HCT116 (cell line): ENCODE results near the gene PRICKLE2. TPM values are rescaled to one million over a fixed set of nuclear protein-coding genes. Genes with fewer than 3 reads are reported as not detected.

Experiments
- ATAC-seq: fragments of 200-7000 bp; cut with Tn5 transposase; 2 replicates; pipeline ENCODE4 v1.9.1; 2020; ENCODE audit warnings: mild to moderate bottlenecking, moderate library complexity
- BruUV-seq: library from RNA; stranded (reverse); fragments of 400-500 nt; replicated peaks from 2 replicates; lab custom pipeline; 2021; lab: Mats Ljungman, UMichigan
- CTCF ChIA-PET: fragments of 300-600 bp; sonication (Branson Sonifier 250); formaldehyde crosslinking; loops from one replicate; lab custom pipeline; 2021; ENCODE audit warnings: antibody characterized with exemption; lab: Charles Lee
- POLR2A ChIA-PET: fragments of 300-600, 350-600 bp; sonication (Branson Sonifier 250); formaldehyde crosslinking; loops from one replicate; lab custom pipeline; 2021; ENCODE audit warnings: antibody characterized with exemption; lab: Charles Lee
- RAD21 ChIA-PET, 2 experiments: fragments of 300-600 bp; sonication (Branson Sonifier 250); formaldehyde crosslinking; loops; one replicate each; lab custom pipeline; 2023; ENCODE audit warnings: low total read pairs in 2 of 2; ENCODE audit not compliant: uncharacterized antibody in 2 of 2, unreplicated experiment in 2 of 2, low non-redundant PET in 1 of 2; lab: Charles Lee
- DNase-seq: peaks from one replicate; pipeline ENCODE4 v3.0.0-alpha.2; 2010; ENCODE audit warnings: low read depth, low spot score
- H2AFZ ChIP-seq: fragments of 200-600 bp; shearing (Covaris generic), sonication (generic); 2 replicates; pipeline ENCODE4 v1.6.1; 2017; ENCODE audit warnings: low read depth, mixed run types, mixed read lengths, antibody characterized with exemption, low read length; ENCODE audit not compliant: poor library complexity, severe bottlenecking
- H3K27ac ChIP-seq: 2 replicates; pipeline ENCODE4 v1.5.1; 2012; ENCODE audit warnings: low read depth, low read length
- H3K27me3 ChIP-seq: fragments of 200-600 bp; sonication (generic); 2 replicates; pipeline ENCODE4 v1.6.1; 2016; ENCODE audit warnings: mixed run types, low read length, mixed read lengths; ENCODE audit not compliant: insufficient read depth
- H3K36me3 ChIP-seq, 2 experiments: fragments of 200-500 bp in 1 of 2; fragments of 200-600 bp in 1 of 2; sonication (Bioruptor generic) in 1 of 2; sonication (generic) in 1 of 2; 2 replicates each; pipeline versions ENCODE4 v1.5.1 to v1.6.1; 2014 to 2016; ENCODE audit warnings: low read length in 2 of 2, inconsistent platforms in 1 of 2, mixed read lengths in 1 of 2, mixed run types in 1 of 2; ENCODE audit not compliant: insufficient read depth in 2 of 2, control insufficient read depth in 1 of 2
- H3K4me1 ChIP-seq, 2 experiments: fragments of 200-600 bp in 1 of 2; sonication (generic) in 1 of 2; 2 replicates each; pipeline versions ENCODE4 v1.5.1 to v1.6.1; 2012 to 2017; ENCODE audit warnings: low read length in 2 of 2, inconsistent platforms in 1 of 2, mild to moderate bottlenecking in 1 of 2, mixed read lengths in 1 of 2, mixed run types in 1 of 2, moderate library complexity in 1 of 2; ENCODE audit not compliant: insufficient read depth in 2 of 2, control insufficient read depth in 1 of 2
- H3K4me2 ChIP-seq: fragments of 200-600 bp; sonication (generic); 2 replicates; pipeline ENCODE4 v1.6.1; 2017; ENCODE audit warnings: mixed run types, low read length, mixed read lengths
- H3K4me3 ChIP-seq, 2 experiments: fragments of 200-600 bp in 1 of 2; sonication (generic) in 1 of 2; replicated peaks in 1 of 2; 2 replicates each; pipeline ENCODE4 v1.5.1; 2011 to 2016; ENCODE audit warnings: low read length in 2 of 2, control low read depth in 1 of 2, low read depth in 1 of 2, mild to moderate bottlenecking in 1 of 2, mixed read lengths in 1 of 2, mixed run types in 1 of 2
- H3K79me2 ChIP-seq: fragments of 200-600 bp; sonication (generic); 2 replicates; pipeline ENCODE4 v1.6.1; 2017; ENCODE audit warnings: mild to moderate bottlenecking, mixed run types, low read length, moderate library complexity, mixed read lengths; ENCODE audit not compliant: insufficient read depth
- H3K9ac ChIP-seq: fragments of 200-600 bp; sonication (generic); 2 replicates; pipeline ENCODE4 v1.6.1; 2016; ENCODE audit warnings: low read length, mixed read lengths
- H3K9me2 ChIP-seq: fragments of 200-600 bp; sonication (generic), shearing (Covaris generic); 2 replicates; pipeline ENCODE4 v1.6.1; 2017; ENCODE audit warnings: mixed run types, mild to moderate bottlenecking, moderate library complexity; ENCODE audit not compliant: insufficient read depth
- H3K9me3 ChIP-seq, 2 experiments: fragments of 200-500 bp in 1 of 2; fragments of 200-600 bp in 1 of 2; sonication (Bioruptor generic) in 1 of 2; sonication (generic) in 1 of 2; 2 replicates each; pipeline ENCODE4 v1.6.1; 2014 to 2017; ENCODE audit warnings: low read length in 2 of 2, mixed read lengths in 2 of 2, inconsistent platforms in 1 of 2, low read depth in 1 of 2, mild to moderate bottlenecking in 1 of 2, mixed run types in 1 of 2, moderate library complexity in 1 of 2; ENCODE audit not compliant: control insufficient read depth in 1 of 2, insufficient read depth in 1 of 2
- H4K20me1 ChIP-seq: fragments of 200-600 bp; sonication (generic), shearing (Covaris generic); 2 replicates; pipeline ENCODE4 v1.6.1; 2017; ENCODE audit warnings: mixed run types, mild to moderate bottlenecking, moderate library complexity; ENCODE audit not compliant: insufficient read depth
- CEBPB ChIP-seq: IDR thresholded peaks from 2 replicates; pipeline ENCODE4 v1.6.1; 2012; ENCODE audit warnings: low read depth
- FOSL1 ChIP-seq: IDR thresholded peaks from 2 replicates; pipeline ENCODE4 v1.6.1; 2012; ENCODE audit warnings: low read depth
- RAD21 ChIP-seq: IDR thresholded peaks from 2 replicates; pipeline ENCODE4 v1.6.1; 2012; ENCODE audit warnings: low read depth, mild to moderate bottlenecking
- TCF7L2 ChIP-seq: IDR thresholded peaks from 2 replicates; pipeline ENCODE4 v1.7.0; 2011; ENCODE audit warnings: borderline replicate concordance, inconsistent platforms; ENCODE audit not compliant: insufficient read depth, insufficient read length; ENCODE audit errors: extremely low read depth
- intact Hi-C: fragments of 100-400 bp; cut with micrococcal nuclease; formaldehyde crosslinking; loops from 2 replicates; pipeline ENCODE4 v1.10.0; 2022
- total RNA-seq: library from RNA; stranded (reverse); gene quantifications from one replicate; pipeline ENCODE4 v1.2.1, GENCODE V29; 2021; ENCODE audit not compliant: unreplicated experiment
- TF ChIP-seq, protein P1 (sequence below): IDR thresholded peaks from 2 replicates; pipeline ENCODE4 v1.6.1; 2011; ENCODE audit warnings: mild to moderate bottlenecking, low read length, moderate library complexity; ENCODE audit not compliant: insufficient replicate concordance; ENCODE audit errors: extremely low read depth
- TF ChIP-seq, protein P2 (sequence below): IDR thresholded peaks from 2 replicates; pipeline ENCODE4 v1.6.1; 2012; ENCODE audit warnings: low read depth

Gene PRICKLE2
- total RNA-seq, 1 experiment from 2014 or later: 0.05 TPM

DNA sequence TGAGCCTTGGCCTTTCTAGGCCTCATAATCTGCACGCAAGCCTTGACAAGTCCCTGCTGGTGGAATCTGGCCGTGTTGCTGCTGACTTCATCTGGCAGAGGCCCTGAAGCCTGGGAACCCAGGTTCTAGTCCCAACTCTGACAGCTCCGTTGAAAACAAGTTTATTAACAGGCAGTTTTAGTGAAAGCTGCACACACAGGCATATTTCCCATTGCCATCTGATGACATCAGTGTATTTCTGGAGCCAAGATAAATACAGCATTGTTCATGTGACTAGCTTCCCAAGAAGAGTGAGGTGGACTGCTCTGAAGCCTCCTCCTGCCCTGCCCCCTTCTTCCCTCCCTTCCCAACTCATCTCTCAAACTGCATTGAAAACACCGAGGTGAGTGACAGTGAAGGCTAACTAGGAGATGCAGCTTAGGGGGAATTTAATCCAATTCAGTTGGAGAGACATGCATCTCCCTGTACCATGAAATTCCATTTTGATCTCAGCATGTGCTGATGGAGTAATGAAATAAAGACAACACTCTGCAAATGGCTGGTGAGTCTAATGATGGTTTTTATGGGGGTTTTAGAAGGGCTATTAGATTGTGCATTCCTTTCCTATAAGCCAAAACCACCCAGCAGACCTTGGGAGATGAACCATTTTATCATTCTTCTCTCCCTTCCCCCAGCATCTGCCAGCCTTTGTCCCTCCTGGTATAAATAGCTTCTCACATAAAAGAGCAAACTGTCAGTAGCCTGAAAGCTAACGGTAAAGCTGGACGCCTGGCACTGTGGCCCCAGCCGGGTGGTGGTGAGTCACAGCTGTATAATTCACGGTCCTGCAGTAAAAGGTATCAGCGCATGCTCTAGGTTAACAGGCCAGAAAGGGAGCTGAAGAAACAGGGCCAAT lies 38.0 kb downstream of the PRICKLE2 start:
- no peak overlapping the region for H3K4me2 ChIP-seq
- H3K27me3 ChIP-seq: 0 out of 2 replicates have a peak, but pooled peaks cover 8% of the 10 kb centered on the region
- intact Hi-C loops: no loop called here
- POLR2A ChIA-PET: no interaction called here
- ATAC-seq (no peak), DNase-seq (no peak)
- peaks cover 0 to 3% of the 10 kb centered on the region in 2 experiments; a peak in 2 of 4 replicates for H3K4me1 ChIP-seq
- H2AFZ ChIP-seq: no peak overlapping the region
- H3K27ac ChIP-seq: no peak overlapping the region
- no peaks in the 10 kb centered on the region for H3K36me3 ChIP-seq
- no peaks in the 10 kb centered on the region for H4K20me1 ChIP-seq
- H3K9me2 ChIP-seq: no peaks in the 10 kb centered on the region
- CTCF ChIA-PET: no interaction called here
- no TSS peak for BruUV-seq
- no peak overlapping the region for H3K4me3 ChIP-seq
- no peaks in the 10 kb centered on the region for H3K9me3 ChIP-seq
- RAD21 ChIA-PET: no interaction called here
- no peak overlapping the region for H3K9ac ChIP-seq
- H3K79me2 ChIP-seq: no peaks in the 10 kb centered on the region
- TF ChIP-seq CEBPB: no peak
- no peak for TF ChIP-seq TCF7L2
- no peak for TF ChIP-seq RAD21
- TF ChIP-seq, protein P1, sequence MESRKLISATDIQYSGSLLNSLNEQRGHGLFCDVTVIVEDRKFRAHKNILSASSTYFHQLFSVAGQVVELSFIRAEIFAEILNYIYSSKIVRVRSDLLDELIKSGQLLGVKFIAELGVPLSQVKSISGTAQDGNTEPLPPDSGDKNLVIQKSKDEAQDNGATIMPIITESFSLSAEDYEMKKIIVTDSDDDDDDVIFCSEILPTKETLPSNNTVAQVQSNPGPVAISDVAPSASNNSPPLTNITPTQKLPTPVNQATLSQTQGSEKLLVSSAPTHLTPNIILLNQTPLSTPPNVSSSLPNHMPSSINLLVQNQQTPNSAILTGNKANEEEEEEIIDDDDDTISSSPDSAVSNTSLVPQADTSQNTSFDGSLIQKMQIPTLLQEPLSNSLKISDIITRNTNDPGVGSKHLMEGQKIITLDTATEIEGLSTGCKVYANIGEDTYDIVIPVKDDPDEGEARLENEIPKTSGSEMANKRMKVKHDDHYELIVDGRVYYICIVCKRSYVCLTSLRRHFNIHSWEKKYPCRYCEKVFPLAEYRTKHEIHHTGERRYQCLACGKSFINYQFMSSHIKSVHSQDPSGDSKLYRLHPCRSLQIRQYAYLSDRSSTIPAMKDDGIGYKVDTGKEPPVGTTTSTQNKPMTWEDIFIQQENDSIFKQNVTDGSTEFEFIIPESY: no peak
- TF ChIP-seq, protein P2, sequence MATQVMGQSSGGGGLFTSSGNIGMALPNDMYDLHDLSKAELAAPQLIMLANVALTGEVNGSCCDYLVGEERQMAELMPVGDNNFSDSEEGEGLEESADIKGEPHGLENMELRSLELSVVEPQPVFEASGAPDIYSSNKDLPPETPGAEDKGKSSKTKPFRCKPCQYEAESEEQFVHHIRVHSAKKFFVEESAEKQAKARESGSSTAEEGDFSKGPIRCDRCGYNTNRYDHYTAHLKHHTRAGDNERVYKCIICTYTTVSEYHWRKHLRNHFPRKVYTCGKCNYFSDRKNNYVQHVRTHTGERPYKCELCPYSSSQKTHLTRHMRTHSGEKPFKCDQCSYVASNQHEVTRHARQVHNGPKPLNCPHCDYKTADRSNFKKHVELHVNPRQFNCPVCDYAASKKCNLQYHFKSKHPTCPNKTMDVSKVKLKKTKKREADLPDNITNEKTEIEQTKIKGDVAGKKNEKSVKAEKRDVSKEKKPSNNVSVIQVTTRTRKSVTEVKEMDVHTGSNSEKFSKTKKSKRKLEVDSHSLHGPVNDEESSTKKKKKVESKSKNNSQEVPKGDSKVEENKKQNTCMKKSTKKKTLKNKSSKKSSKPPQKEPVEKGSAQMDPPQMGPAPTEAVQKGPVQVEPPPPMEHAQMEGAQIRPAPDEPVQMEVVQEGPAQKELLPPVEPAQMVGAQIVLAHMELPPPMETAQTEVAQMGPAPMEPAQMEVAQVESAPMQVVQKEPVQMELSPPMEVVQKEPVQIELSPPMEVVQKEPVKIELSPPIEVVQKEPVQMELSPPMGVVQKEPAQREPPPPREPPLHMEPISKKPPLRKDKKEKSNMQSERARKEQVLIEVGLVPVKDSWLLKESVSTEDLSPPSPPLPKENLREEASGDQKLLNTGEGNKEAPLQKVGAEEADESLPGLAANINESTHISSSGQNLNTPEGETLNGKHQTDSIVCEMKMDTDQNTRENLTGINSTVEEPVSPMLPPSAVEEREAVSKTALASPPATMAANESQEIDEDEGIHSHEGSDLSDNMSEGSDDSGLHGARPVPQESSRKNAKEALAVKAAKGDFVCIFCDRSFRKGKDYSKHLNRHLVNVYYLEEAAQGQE: no peak
- no peak for TF ChIP-seq FOSL1
- TF ChIP-seq, all 23 proteins: peak for 0
